22Rv1 (cell line): Measurements from ENCODE around the gene APC.

Experiments used
- CTCF ChIP-seq: fragments of 450-650 bp; IDR thresholded peaks from 2 replicates; pipeline ENCODE4 v1.5.1; 2017; ENCODE audit warnings: mild to moderate bottlenecking
- ZFX ChIP-seq: fragments of 450-650 bp; IDR thresholded peaks from 2 replicates; pipeline ENCODE4 v1.6.1; 2017; ENCODE audit warnings: antibody characterized with exemption, borderline replicate concordance

GRCh38 chr5:112710896-112711295 is 26.8 kb upstream of the APC start:
- no peak for TF ChIP-seq CTCF
- TF ChIP-seq ZFX: no peak
